COLO668 (cell line): ENCODE measurements around the gene ZMIZ2.
A peak's percentile ranks its signal among the peaks of the same experiment; 100 is the strongest.

Source experiments
- DNase-seq: peaks from one replicate; lab custom pipeline; 2025; ENCODE audit not compliant: unreplicated experiment; lab: John Stamatoyannopoulos, UW

The ZMIZ2 gene

DNA sequence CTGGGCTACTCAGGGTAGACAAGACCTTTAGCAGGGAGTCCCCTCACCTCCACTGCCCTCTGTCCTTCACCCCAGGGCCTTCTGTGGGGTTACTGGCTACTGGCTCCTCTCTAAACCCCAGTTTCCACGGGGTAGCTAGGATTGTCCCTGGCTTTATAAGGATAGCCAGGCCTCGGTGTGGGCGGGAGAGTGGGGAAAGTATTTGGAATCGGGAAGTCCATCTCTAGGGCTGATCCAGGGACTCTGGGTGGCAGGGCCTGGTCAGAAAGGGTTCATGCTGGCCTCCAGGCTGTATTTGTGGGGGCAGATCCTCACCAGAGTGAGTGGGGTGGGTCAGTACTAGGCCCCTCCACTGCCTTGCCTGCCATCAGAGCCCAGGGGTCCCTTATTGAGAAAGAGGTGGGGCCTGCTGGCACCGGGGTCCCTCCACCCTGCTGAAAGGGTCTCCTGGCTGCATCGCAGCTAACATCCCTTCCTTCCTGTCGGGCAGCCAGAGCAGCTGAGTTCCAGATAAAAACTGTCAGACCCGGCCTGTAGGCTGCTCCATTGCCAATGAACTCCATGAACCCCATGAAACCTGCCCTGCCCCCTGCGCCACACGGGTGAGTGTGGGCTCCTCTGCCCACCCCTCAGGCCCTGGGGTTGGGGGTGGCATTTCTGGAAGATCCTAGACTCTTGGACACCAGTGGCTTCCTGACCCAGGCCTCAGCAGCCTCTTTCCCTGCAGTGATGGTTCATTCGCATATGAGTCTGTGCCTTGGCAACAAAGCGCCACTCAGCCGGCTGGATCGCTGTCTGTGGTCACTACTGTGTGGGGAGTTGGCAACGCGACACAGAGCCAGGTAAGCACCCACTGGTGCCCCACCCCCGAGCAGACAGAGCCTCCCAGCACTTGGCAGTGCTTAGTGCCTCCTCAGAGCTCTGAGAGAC, 7.3 kb downstream of the ZMIZ2 start:
- DNase-seq: no peak

- no peak for DNase-seq
Observed at GRCh38 chr7:44756904-44757303, 8.3 kb downstream of the ZMIZ2 start.

GRCh38 chr7:44757311-44757710, 8.7 kb downstream of the ZMIZ2 start:
- no peak for DNase-seq

DNA sequence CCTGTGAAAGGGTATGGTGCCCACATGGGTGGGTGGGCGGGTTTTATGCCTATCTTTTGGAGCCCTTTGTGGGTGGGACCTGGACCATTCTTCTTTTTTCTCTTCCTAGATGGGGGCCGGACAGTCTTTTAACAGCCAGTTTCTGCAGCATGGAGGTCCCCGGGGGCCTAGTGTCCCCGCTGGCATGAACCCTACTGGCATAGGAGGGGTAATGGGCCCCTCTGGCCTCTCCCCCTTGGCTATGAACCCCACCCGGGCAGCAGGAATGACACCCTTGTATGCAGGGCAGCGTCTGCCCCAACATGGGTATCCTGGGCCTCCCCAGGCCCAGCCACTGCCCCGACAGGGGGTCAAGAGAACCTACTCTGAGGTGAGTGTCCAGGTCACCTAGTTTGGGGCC, 9.1 kb downstream of the ZMIZ2 start:
- no peak for DNase-seq

GRCh38 chr7:44759246-44759645, 10.6 kb downstream of the ZMIZ2 start:
- DNase-seq: no peak

- DNase-seq: no peak
Observed at GRCh38 chr7:44760034-44760580, 11.5 kb downstream of the ZMIZ2 start.

DNA sequence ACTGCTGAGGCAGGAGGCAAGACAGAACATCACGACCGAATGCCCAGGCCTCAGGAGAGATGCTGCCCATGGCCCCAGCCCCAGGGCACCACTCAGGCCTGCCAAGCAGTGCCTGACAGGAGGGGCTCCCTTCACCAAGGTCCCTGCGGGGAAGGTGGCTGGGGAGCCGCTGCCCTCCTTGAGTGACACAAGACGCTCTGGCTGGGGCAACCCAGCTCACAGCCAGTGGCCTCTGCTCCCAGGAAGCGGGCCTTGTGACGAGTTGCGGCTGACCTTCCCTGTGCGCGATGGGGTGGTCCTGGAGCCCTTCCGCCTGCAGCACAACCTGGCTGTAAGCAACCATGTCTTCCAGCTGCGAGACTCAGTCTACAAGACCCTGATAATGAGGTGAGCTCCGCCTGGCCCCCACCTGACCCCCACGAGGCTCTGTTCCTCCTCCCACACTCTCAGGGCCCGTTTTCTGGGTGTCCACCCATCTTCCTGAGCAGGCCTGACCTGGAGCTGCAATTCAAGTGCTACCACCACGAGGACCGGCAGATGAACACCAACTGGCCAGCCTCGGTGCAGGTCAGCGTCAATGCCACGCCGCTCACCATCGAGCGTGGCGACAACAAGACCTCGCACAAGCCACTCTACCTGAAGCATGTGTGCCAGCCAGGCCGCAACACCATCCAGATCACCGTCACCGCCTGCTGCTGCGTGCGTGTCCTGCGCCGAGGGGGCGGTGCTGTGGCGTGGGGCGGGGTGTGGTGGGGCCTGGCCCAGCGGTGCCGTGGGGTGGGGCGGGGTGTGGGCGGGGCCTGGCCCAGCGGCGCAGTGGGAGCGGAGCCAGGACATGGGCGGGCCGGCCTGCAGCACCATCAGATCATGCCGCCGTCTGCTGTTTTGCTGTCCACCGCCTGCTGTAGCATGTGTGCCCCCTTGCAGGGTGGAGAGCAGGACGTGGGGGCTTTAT, 12.8 kb downstream of the ZMIZ2 start:
- DNase-seq: no peak

DNA sequence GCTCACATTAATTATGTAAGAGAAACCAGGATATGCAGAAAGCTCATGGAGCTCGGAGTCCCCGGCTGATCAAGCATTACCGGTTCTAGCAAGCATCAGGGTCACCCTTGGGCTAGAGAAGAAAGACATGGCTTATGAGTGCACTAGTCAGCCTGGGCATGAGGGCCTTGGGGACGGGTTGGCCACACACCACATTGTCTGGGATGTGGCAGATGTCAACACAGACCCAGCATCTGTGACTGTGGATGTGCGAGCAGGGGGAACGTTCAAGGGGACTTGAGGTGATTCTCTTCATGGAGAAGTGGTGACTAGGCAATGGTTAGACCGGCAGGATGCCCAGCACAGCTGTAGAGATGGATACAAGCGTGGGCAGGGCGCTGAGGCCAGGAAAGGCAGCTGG, 13.7 kb downstream of the ZMIZ2 start:
- no peak for DNase-seq

GRCh38 chr7:44762726-44763522, 14.3 kb downstream of the ZMIZ2 start:
- no peak for DNase-seq

GRCh38 chr7:44764081-44764480, 15.4 kb downstream of the ZMIZ2 start:
- DNase-seq: no peak

GRCh38 chr7:44764665-44765578, 16.3 kb downstream of the ZMIZ2 start:
- no peak for DNase-seq

- no peak for DNase-seq
Observed at GRCh38 chr7:44765579-44766415, 17.1 kb downstream of the ZMIZ2 start.

DNA sequence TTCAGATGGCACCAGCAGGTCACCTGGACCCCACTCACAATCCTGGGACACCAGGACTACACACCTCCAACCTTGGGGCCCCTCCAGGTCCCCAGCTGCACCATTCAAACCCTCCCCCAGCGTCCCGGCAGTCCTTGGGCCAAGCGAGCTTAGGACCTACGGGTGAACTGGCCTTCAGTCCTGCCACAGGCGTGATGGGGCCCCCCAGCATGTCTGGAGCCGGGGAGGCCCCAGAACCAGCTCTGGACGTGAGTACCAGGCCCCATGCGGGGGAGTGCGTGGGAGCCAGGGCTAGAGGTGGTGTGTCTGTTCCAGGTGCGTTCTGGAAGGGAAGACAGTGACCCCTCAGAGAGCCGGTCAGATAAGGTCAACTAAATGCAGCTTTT, 17.8 kb downstream of the ZMIZ2 start:
- DNase-seq: no peak

DNA sequence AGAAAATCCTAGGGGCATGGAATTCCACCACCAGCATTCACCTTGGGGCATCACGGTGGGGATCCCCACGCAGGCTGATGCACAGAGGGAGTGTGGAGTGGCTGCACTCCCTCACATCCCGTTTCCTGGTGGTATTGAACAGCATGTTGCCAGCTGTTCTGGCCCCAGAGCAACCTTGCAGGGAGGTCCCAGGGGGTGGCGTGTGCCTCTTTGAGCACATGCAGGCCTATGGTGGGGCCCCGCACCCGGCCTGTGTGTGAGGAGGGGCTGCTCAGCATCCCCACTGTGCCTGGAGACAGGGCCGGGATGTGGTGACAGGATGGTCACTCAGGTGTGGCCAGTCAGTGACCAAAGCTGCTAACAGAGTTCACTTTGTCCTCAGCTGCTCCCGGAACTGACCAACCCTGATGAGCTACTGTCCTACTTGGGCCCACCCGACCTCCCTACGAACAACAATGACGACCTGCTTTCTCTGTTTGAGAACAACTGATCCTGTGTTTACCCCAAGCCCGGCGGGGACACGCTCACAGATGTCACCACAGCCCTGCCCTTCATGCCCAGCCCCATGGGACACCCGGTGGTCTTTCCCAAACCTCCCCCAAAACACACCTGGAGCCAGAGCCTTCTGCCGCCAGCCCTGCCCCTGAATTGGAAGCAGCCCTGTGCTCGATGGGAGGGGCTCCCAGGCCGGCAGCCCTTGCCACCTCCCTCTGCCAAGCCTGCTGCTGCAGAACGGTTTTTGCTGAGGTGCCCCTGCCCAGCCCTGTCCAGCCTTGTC, 18.7 kb downstream of the ZMIZ2 start:
- DNase-seq: no peak

DNA sequence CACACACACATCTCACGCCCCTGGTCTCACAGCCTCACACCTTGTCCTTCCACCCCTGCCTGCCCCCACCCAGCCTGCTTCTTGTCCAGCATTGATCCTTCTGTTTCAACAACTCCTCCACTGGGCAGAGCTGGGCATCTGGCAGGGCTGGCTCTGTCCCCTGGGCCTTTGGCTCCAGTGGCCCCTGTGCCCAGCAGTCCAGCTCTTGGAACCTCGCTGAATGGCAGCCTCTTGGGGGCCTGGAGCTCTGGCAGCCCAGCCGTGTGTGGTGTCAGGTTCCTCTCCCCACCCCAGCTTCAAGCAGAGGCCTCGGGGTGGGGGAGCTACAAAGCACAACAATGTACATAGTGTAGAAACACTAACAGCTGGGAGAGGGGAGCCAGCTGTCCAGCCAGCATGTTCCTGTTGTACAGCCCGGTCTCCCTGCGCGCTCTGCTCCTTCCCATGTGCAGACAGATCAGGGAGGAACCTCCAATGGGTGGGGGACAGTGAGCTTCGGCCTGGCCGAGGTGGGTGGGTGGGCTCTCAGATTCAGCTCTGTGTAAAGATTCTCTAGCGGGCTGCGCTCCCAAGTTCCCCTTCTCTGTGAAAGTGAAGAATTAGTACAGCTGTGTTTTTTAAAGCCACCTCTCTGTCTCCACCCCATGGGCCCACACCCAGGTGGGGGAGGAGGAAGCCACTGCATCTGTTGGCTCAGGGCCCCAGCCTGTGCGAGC, 19.4 kb downstream of the ZMIZ2 start:
- DNase-seq: peak; percentile 43

DNA sequence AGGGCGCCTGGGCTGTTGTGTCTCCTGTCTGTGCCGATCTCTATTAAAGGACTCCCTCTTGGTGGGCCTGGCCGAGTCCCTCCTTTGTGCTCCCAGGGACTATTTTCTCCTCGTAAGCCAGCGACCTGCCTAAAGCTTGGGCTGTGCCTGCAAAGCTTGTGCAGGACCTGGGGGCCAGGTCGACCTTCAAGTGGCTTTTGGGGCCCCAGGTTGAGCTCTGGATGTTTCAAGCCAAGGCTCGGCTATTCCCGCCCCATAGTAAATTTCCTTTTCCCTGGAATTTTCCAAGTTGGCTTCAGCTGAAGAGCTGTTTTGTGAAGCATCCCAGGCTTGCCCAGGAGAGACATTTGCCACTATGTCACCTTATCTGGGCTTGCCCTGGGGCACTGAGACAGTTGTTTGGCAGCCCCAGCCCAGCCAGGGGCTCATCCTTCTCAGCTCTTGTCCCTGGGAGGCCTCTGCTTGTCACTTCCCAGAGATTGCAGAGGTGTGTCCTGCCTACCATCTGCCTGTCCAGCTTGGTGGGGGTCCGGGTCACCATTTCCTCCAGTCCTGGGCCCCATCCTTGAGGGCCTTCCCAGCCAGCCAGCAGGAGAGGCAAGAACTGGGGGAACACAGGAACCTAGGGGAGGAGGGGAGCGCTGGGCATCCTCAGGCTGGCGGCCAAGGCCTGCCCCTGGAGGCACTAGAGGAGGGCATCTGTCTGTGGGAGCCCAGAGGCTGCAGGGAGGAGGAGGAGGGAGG, 20.2 kb downstream of the ZMIZ2 start:
- no peak for DNase-seq

- DNase-seq: no peak
Observed at GRCh38 chr7:44769376-44769775, 20.7 kb downstream of the ZMIZ2 start.
